Measurements from ENCODE around the gene NPIPA1. TPM values are rescaled to one million over a fixed set of nuclear protein-coding genes. Genes with fewer than 3 reads are reported as not detected.
A peak's percentile ranks its signal among the peaks of the same experiment; 100 is the strongest.
"Not testable (repeated sequence)": the region's sequence is repeated elsewhere in the genome, so short reads cannot be mapped to it uniquely, and the experiment has no call there.

NPIPA1 gene
- total and polyA plus RNA-seq, 9 donors, result 38.6 to 165 (median 120) TPM

- H3K27me3 ChIP-seq; H3K4me3 ChIP-seq; H3K27ac ChIP-seq; H3K9me3 ChIP-seq; H3K36me3 ChIP-seq; H3K4me1 ChIP-seq (ENCODE audit: insufficient read depth); DNase-seq; intact Hi-C loops (cut with DNase I): not testable (repeated sequence)
- 80 to 85% (median 80%) methylated on average over 4 of the region's 4 CpGs for WGBS, 3 donors
Measured at GRCh38 chr16:14978908-14979307, 41.7 kb downstream of the NPIPA1 start.

- not testable (repeated sequence) for H3K4me1 ChIP-seq (ENCODE audit: insufficient read depth); DNase-seq
Measured at GRCh38 chr16:14981234-14981633, 44.0 kb downstream of the NPIPA1 start.

DNA sequence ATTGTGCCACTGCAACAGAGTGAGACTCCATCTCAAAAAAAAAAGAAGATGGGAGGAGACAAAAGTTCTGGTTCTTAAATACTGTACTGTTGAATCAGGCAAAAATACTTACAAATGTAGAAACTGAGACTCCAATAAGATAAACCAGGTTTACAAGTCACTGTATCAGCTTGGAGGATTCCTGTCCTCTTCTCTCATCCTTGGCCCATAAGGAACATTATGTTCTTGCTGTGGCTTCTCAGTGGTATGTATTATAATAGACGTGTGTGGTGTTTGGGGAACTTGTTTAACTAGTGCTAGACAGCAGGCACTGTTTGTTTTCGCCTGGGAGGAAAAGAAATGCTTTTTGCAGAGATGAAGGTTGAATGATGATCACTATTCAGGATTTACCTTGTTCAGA is 45.3 kb downstream of the NPIPA1 start:
- intact Hi-C loops (cut with DNase I); H3K9me3 ChIP-seq; H3K36me3 ChIP-seq; H3K4me3 ChIP-seq; H3K4me1 ChIP-seq (ENCODE audit: insufficient read depth); H3K27me3 ChIP-seq; DNase-seq; H3K27ac ChIP-seq: not testable (repeated sequence)
- WGBS, 3 donors, result 0 to 38% (median 31%) methylated on average over 1 to 2 of the region's 2 CpGs

More at GRCh38 chr16:14981234-14981633, 44.0 kb downstream of the NPIPA1 start:
- H3K4me3 ChIP-seq; H3K9me3 ChIP-seq; H3K36me3 ChIP-seq; H3K27ac ChIP-seq; H3K27me3 ChIP-seq; intact Hi-C loops (cut with DNase I): not testable (repeated sequence)
- WGBS, 3 donors, result 76 to 85% (median 79%) methylated on average over 3 of the region's 3 CpGs

DNA sequence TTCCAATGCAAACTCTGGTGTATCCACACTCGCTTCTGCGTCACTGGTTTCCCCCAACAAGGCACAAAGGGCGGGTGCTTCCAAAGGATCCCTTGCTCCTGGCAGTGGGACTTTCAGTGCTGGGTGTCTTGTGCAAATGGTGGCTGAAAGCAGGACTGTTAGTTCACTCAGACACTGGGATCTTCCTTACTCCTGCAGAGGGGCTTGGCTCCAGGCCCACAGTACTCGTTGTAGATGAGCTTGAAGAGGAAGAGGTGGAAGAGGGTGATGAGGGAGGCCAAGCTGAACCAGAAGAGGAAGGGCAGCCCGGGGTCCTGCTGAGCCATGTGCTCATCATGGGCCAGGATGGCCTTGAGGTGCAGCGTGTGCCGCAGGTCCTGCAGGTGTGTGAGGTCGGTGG is 50.8 kb downstream of the NPIPA1 start:
- H3K27me3 ChIP-seq; H3K4me3 ChIP-seq; H3K9me3 ChIP-seq; H3K27ac ChIP-seq; H3K36me3 ChIP-seq; DNase-seq; H3K4me1 ChIP-seq (ENCODE audit: insufficient read depth); intact Hi-C loops (cut with DNase I): not testable (repeated sequence)
- 76 to 83% (median 82%) methylated on average over 8 of the region's 8 CpGs for WGBS, 3 donors

GRCh38 chr16:14988661-14989191 is 51.5 kb downstream of the NPIPA1 start:
- intact Hi-C loops (cut with DNase I); H3K36me3 ChIP-seq; H3K27me3 ChIP-seq; DNase-seq; H3K4me1 ChIP-seq (ENCODE audit: insufficient read depth); H3K27ac ChIP-seq; H3K9me3 ChIP-seq; H3K4me3 ChIP-seq: not testable (repeated sequence)
- 90 to 93% (median 92%) methylated on average over 21 to 25 of the region's 25 CpGs for WGBS, 3 donors

- 74 to 85% (median 83%) methylated on average over 45 to 85 of the region's 98 CpGs for WGBS, 3 donors
- H3K4me3 ChIP-seq; H3K9me3 ChIP-seq; H3K27ac ChIP-seq; intact Hi-C loops (cut with DNase I); H3K36me3 ChIP-seq; H3K27me3 ChIP-seq; H3K4me1 ChIP-seq (ENCODE audit: insufficient read depth): not testable (repeated sequence)
- DNase-seq, result peak in 1 of 5 donors; percentile 48
Measured at GRCh38 chr16:14989291-14990281, 52.3 kb downstream of the NPIPA1 start.

GRCh38 chr16:14993277-14994151 is 56.3 kb downstream of the NPIPA1 start:
- H3K4me3 ChIP-seq; H3K27me3 ChIP-seq; DNase-seq; H3K27ac ChIP-seq; H3K36me3 ChIP-seq; H3K4me1 ChIP-seq (ENCODE audit: insufficient read depth); intact Hi-C loops (cut with DNase I); H3K9me3 ChIP-seq: not testable (repeated sequence)
- 93 to 95% (median 94%) methylated on average over 6 to 7 of the region's 7 CpGs for WGBS, 3 donors

GRCh38 chr16:14996702-14997101 is 59.5 kb downstream of the NPIPA1 start:
- H3K36me3 ChIP-seq; H3K27ac ChIP-seq; H3K9me3 ChIP-seq; DNase-seq; intact Hi-C loops (cut with DNase I); H3K4me3 ChIP-seq; H3K27me3 ChIP-seq; H3K4me1 ChIP-seq (ENCODE audit: insufficient read depth): not testable (repeated sequence)
- WGBS, 3 donors, result 77 to 82% (median 80%) methylated on average over 6 of the region's 6 CpGs

- DNase-seq; H3K27me3 ChIP-seq; H3K36me3 ChIP-seq; H3K4me1 ChIP-seq (ENCODE audit: insufficient read depth); H3K4me3 ChIP-seq; H3K9me3 ChIP-seq; H3K27ac ChIP-seq; intact Hi-C loops (cut with DNase I): not testable (repeated sequence)
- WGBS, 3 donors, result 95 to 96% (median 96%) methylated on average over 7 of the region's 7 CpGs
Measured at GRCh38 chr16:14998300-14998699, 61.1 kb downstream of the NPIPA1 start.

GRCh38 chr16:14999845-15000244 is 62.6 kb downstream of the NPIPA1 start:
- H3K9me3 ChIP-seq; intact Hi-C loops (cut with DNase I); H3K4me3 ChIP-seq; DNase-seq; H3K4me1 ChIP-seq (ENCODE audit: insufficient read depth); H3K36me3 ChIP-seq; H3K27me3 ChIP-seq; H3K27ac ChIP-seq: not testable (repeated sequence)
- WGBS, 3 donors, result 81 to 87% (median 86%) methylated on average over 3 of the region's 3 CpGs

Measured in ovary (tissue), 9 donors.